Spleen (tissue), 11 donors: ENCODE data around the gene FOCAD. TPM values are rescaled to one million over a fixed set of nuclear protein-coding genes. Genes with fewer than 3 reads are reported as not detected.
"Not testable (repeated sequence)": the region's sequence is repeated elsewhere in the genome, so short reads cannot be mapped to it uniquely, and the experiment has no call there.

ENCODE experiments used
- DNase-seq: peaks from one replicate; pipeline ENCODE4 v3.0.0-alpha.2; 2020
- H3K27ac ChIP-seq, 8 donors: fragments of 200-600 bp; sonication (generic) in 7 of 8; 1 replicate in 4 of 8; 2 replicates in 4 of 8; pipeline versions ENCODE4 v1.5.0 to v1.8.0; 2016 to 2021; ENCODE audit warnings: inconsistent platforms in 4 of 8, mild to moderate bottlenecking in 4 of 8, moderate library complexity in 1 of 8
- H3K27me3 ChIP-seq, 7 donors: fragments of 200-600 bp; sonication (generic) in 6 of 7; replicated peaks in 1 of 7; 1 replicate in 4 of 7; 2 replicates in 3 of 7; pipeline versions ENCODE4 v1.5.0 to v1.8.0; 2016 to 2021; ENCODE audit warnings: inconsistent platforms in 3 of 7, mild to moderate bottlenecking in 1 of 7
- H3K36me3 ChIP-seq, 6 donors: fragments of 200-600 bp; sonication (generic) in 5 of 6; 1 replicate in 4 of 6; 2 replicates in 2 of 6; pipeline versions ENCODE4 v1.5.0 to v1.8.0; 2016 to 2021; ENCODE audit warnings: inconsistent platforms in 2 of 6
- H3K4me1 ChIP-seq, 6 donors: fragments of 200-600 bp; sonication (generic) in 5 of 6; 1 replicate in 3 of 6; 2 replicates in 3 of 6; pipeline versions ENCODE4 v1.5.0 to v1.8.0; 2016 to 2021; ENCODE audit warnings: inconsistent platforms in 3 of 6
- H3K4me3 ChIP-seq, 8 donors: fragments of 200-600 bp; sonication (generic) in 7 of 8; 1 replicate in 4 of 8; 2 replicates in 4 of 8; pipeline versions ENCODE4 v1.5.0 to v1.8.0; 2016 to 2021; ENCODE audit warnings: inconsistent platforms in 4 of 8, mild to moderate bottlenecking in 4 of 8, moderate library complexity in 2 of 8
- H3K9me3 ChIP-seq, 8 donors: fragments of 200-600 bp; sonication (generic) in 7 of 8; 1 replicate in 4 of 8; 2 replicates in 4 of 8; pipeline versions ENCODE4 v1.5.0 to v1.8.0; 2016 to 2021; ENCODE audit warnings: inconsistent platforms in 4 of 8
- CTCF ChIP-seq, 11 experiments: fragments of 200-600 bp in 7 of 11; fragments of 450-650 bp in 4 of 11; sonication (generic) in 4 of 11; IDR thresholded peaks in 8 of 11; conservative IDR thresholded peaks in 3 of 11; 1 replicate in 7 of 11; 2 replicates in 4 of 11; pipeline versions ENCODE4 v1.4.0 to v1.8.0; 2016 to 2021; ENCODE audit warnings: antibody characterized with exemption in 11 of 11, inconsistent platforms in 4 of 11, mild to moderate bottlenecking in 1 of 11
- POLR2A ChIP-seq, 3 donors: fragments of 450-650 bp; IDR thresholded peaks; one replicate each; pipeline ENCODE4 v1.5.1; 2017; ENCODE audit warnings: antibody characterized with exemption in 3 of 3, mild to moderate bottlenecking in 1 of 3
- POLR2AphosphoS5 ChIP-seq, 3 donors: sonication (generic); formaldehyde crosslinking; IDR thresholded peaks; one replicate each; pipeline ENCODE4 v1.5.1; 2017; ENCODE audit warnings: antibody characterized with exemption in 3 of 3
- WGBS, 5 donors: extraction: QIAGEN DNeasy Blood & Tissue Kit in 3 of 5; methylation state at CpG; one replicate each; pipeline versions ENCODE4 v1.1.5 to v1.1.7; 2013 to 2018; 5-methylcytosine and 5-hydroxymethylcytosine counted together
- intact Hi-C: fragments of 100-400 bp; cut with DNase I; formaldehyde crosslinking; loops from one replicate; pipeline ENCODE4 v1.15.0; 2023; ENCODE audit warnings: low total_unique reads
- polyA plus RNA-seq, 3 donors: library from polyadenylated mRNA; stranded (reverse); fragments of 200-250 nt; gene quantifications; one replicate each; pipeline ENCODE4 v1.2.1, GENCODE V29; 2013
- total RNA-seq, 7 donors: library from RNA; depleted of rRNA in 3 of 7; stranded (reverse); fragments of >200 nt in 3 of 7; fragmentation: NEBNext Ultra II Directional in 4 of 7; extraction: Animal tissue kit (Norgen Biotek cat#: 25700) in 4 of 7; gene quantifications; one replicate each; pipeline versions ENCODE4 v1.1.0 to v1.2.1, GENCODE V29; 2016 to 2021
- donor health status: healthy with polysubstance abuse.
- donor health status: DM: no; HTN: no; CAD: no; lungs with moderate emphysema.
- donor health status: DM: no; HTN: no; CAD: no.
- donor health status: Bipolar disorder and iron deficiency.
- donor health status: healthy.
- donor health status: DM: no; HTN: no; CAD: no.
- donor health status: DM: yes; HTN: yes; CAD: no.

FOCAD gene
- total and polyA plus RNA-seq, 10 donors, result 3.0 to 33.2 (median 18.6) TPM

DNA sequence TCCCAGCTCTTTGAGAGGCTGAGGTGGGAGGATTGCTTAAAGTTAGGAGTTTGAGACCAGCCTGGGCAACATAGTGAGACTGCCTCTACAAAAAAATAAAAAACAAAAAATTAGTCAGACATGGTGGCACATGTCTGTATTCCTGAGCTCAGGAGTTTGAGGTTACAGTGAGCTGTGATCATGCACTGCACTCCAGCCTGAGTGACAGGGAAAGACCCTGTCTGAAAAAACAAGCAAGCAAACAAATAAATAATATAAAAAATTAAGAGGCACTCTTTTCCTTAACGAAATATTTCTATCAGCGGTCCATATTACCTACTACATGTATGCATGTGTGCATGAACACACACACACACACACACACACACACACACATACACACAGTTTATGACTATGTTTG lies 20.9 kb upstream of the FOCAD start:
- no peak for TF ChIP-seq CTCF (IDR thresholded peaks at IDR 0.05 in 8 of 11, conservative IDR thresholded peaks at IDR 0.05 in 3 of 11)
- TF ChIP-seq POLR2AphosphoS5 (IDR thresholded peaks at IDR 0.05), result no peak
- no peak for TF ChIP-seq POLR2A (IDR thresholded peaks at IDR 0.05)
- Histone ChIP-seq H3K4me3 (no peak overlapping the region), H3K9me3 (no peaks in the 10 kb centered on the region), H3K27me3 (peaks cover 0 to 6% (median 0%) of the 10 kb centered on the region in 7 donors), H3K36me3 (no peaks in the 10 kb centered on the region), H3K4me1 (peaks cover 0 to 18% (median 4%) of the 10 kb centered on the region in 6 donors), H3K27ac (no peak overlapping the region)
- intact Hi-C loops, result no loop called here
- 88 to 100% (median 91%) methylated on average over 2 of the region's 2 CpGs for WGBS, 5 donors
- no peak for DNase-seq

DNA sequence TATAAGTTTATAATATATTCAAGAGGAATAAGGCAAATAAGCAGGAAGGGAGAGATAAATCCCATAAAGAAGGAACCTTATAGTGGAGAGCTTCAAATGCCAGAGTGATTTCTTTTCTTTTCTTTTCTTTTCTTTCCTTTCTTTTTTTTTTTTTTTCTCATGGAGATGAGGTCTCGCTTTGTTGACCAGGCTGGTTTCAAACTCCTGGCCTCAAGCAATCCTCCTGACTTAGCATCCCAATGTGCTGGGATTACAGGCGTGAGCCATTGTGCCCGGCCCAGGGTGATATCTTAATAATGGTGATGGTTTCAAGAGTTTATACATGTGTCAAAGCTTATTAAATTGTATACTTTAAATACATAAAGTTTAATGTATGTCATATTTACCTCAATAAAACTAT lies 19.6 kb upstream of the FOCAD start:
- DNase-seq, result no peak
- peaks cover 0 to 6% (median 0%) of the 10 kb centered on the region in 7 donors for H3K27me3 ChIP-seq
- no peaks in the 10 kb centered on the region for H3K9me3 ChIP-seq
- peaks cover 0 to 10% (median 4%) of the 10 kb centered on the region in 6 donors for H3K4me1 ChIP-seq
- 92 to 95% (median 94%) methylated on average over 3 of the region's 3 CpGs for WGBS, 5 donors
- H3K36me3 ChIP-seq, result no peaks in the 10 kb centered on the region
- no peak overlapping the region for H3K4me3 ChIP-seq
- no peak for TF ChIP-seq POLR2A (IDR thresholded peaks at IDR 0.05)
- TF ChIP-seq POLR2AphosphoS5 (IDR thresholded peaks at IDR 0.05), result no peak
- TF ChIP-seq CTCF (IDR thresholded peaks at IDR 0.05 in 8 of 11, conservative IDR thresholded peaks at IDR 0.05 in 3 of 11), result no peak
- H3K27ac ChIP-seq, result no peak overlapping the region
- intact Hi-C loops, result no loop called here

DNA sequence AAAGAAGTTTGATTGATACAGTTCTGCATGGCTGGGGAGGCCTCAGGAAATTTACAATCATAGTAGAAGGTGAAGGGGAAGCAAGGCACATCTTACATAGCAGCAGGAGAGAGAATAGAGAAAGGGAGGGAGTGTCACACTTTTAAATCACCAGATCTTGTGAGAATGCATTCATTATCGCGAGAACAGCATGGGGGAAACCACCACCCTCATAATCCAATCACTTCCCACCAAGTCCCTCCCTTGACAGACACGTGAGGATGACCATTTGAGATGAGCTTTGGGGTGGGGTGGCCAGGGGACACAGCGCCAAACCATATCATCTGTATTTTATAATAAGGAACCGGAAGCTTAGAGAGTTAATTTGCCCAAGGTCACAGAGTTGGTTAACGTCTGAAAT lies 13.7 kb upstream of the FOCAD start:
- WGBS, 5 donors, result 64 to 81% (median 75%) methylated on average over 6 of the region's 6 CpGs
- Histone ChIP-seq H3K4me3 (no peak overlapping the region), H3K9me3 (no peaks in the 10 kb centered on the region), H3K36me3 (no peaks in the 10 kb centered on the region), H3K27ac (no peak overlapping the region), H3K4me1 (no peaks in the 10 kb centered on the region), H3K27me3 (no peaks in the 10 kb centered on the region)
- TF ChIP-seq CTCF (IDR thresholded peaks at IDR 0.05 in 8 of 11, conservative IDR thresholded peaks at IDR 0.05 in 3 of 11), result no peak
- no peak for TF ChIP-seq POLR2A (IDR thresholded peaks at IDR 0.05)
- TF ChIP-seq POLR2AphosphoS5 (IDR thresholded peaks at IDR 0.05), result no peak
- no peak for DNase-seq
- intact Hi-C loops, result no loop called here

DNA sequence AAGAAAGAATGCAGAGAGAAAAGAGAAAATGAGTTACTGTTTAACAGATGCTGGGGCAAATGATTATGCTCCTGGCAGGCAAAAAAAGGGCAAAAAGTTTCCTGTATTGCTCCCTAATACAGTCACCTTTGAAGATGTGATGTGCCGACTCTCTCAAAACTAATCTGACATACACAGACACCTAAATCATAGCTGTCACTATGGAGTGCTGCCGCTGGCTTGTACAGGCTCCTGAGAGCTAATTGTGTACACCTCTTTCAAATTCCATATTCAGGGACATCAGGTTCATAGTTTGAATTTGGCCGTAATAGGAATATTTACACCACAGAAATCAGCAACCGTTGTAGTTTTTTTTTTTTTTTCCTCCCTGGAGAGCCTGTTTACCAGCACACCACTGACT lies 12.4 kb upstream of the FOCAD start:
- 83 to 98% (median 91%) methylated on average over 4 of the region's 4 CpGs for WGBS, 5 donors
- intact Hi-C loops, result no loop called here
- TF ChIP-seq POLR2AphosphoS5 (IDR thresholded peaks at IDR 0.05) (no peak), CTCF (IDR thresholded peaks at IDR 0.05 in 8 of 11, conservative IDR thresholded peaks at IDR 0.05 in 3 of 11) (no peak), POLR2A (IDR thresholded peaks at IDR 0.05) (no peak)
- no peak overlapping the region for H3K27ac ChIP-seq
- DNase-seq, result no peak
- H3K36me3 ChIP-seq, result no peaks in the 10 kb centered on the region
- no peaks in the 10 kb centered on the region for H3K9me3 ChIP-seq
- H3K27me3 ChIP-seq, result no peaks in the 10 kb centered on the region
- no peak overlapping the region for H3K4me3 ChIP-seq
- H3K4me1 ChIP-seq, result no peaks in the 10 kb centered on the region

DNA sequence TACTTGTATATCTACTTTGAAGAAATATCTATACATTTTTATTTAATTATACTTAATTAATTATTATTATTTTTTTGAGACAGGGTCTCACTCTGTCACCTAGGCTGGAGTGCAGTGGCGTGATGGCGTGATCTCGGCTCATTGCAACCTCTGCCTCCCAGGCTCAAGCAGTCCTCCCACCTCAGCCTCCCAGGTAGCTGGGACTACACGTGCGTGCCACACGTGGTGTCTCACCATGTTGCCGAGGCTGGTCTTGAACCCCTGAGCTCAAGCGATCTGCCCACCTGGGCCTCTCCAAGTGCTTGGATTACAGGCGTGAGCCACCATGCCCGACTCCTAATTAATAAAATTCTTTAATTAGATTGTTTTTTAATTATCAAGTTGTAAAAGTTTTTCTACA lies 10.5 kb upstream of the FOCAD start:
- H3K36me3 ChIP-seq, H3K27ac ChIP-seq, H3K4me1 ChIP-seq, intact Hi-C loops, H3K9me3 ChIP-seq, H3K27me3 ChIP-seq, H3K4me3 ChIP-seq, DNase-seq: not testable (repeated sequence)
- 95 to 98% (median 96%) methylated on average over 10 of the region's 10 CpGs for WGBS, 5 donors
